LoVo (cell line): Measurements from ENCODE around the gene HOXB5.

Experiments used
- DNase-seq: peaks from one replicate; pipeline ENCODE4 v3.0.0-alpha.2; 2016; ENCODE audit warnings: low spot score

HOXB5 gene

DNA sequence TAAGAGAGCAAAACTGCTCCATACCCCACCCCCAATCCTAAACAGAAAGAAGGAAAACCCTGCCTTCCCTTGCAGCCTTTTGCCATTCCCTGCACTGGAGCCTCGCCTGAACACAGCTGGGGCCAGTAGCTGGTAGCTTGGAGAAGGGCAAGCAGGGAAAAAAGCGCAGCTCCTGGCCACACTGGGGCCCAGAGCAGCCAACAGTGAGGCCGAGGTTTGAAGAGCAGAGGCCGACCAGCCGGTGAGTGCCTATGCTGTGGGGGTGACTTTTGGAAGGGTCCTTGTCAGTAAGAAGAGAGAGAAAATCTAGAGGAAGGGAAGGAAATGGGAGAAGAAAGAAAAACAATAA lies 35.8 kb upstream of the HOXB5 start:
- DNase-seq = no peak

DNA sequence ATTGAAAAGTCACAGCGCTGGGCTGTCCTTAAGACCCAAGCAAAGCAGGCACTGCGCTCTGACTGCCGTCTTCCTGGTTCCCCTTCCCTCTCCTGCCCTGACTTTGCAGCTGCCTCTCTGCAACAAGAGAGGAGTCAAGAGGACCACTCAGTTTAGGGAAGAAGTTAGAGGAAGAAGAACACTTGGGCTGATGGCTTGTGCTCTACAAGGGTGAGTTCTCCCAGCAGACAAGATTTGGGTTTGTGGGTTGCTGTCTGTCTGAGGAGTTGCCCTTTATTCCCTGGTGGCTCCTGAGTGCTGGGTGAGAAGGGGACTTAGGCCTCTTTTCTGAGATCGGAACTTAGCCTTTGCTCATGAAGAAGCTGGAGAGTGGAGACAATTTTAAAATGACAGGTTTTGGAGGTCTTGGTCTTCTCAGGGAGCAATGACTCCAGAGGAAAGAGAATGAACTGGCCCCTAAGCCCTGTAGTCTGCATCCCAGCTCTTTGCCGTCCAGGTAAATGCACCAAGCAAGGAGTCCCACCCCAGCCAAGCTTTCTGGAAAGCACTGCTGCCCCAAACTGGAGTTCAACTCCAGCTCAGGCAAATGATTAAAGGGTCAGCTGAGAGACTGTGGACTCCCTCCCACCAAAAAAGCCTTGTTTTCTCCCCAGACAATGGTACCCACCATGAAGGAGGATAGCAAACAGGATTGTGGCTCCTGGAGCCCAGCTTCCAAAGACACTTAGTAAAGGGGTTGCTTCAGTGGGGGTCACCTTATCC lies 35.3 kb upstream of the HOXB5 start:
- no peak for DNase-seq

DNA sequence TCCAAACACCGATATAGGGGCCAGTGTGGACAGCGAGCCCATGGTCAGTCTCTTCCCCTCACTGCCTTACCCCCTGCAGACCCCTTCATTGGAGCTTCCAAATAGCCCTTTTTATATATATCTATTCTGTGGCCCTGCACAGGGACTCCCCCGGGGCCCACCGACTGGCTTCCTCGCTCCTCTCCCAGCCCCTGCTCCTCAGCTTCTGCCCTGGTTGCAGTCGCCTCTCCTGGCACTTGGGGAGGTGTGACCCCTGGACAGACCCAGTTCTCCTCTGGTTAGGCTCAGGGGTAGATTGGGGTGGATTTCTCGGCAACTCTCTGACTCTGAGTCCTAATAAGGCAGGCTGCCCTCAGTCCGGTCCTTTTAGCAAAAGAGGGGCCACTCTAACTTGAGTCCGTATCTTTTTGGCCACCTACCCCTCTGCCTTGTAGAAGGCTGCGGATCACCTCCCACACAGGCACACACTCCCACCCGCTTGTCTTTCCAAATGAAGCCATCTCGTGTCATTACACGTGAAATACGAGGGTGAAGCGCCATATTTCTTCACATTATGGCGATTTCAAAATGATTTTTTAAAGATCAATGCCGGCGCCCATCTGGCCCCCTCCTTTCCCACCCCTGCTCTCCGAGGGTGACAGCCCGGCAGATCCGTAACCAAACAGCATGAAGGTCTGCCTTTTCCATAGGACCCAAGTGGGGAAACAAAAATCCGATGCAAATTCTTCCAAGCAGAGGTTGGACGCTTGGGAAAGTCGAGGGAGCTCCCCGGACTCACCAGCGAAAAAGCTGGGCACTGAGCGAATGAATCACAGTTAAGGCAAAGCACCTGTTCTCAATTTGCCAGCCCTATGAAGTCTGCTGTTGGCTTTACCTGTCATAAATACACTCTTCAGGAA lies 34.3 kb upstream of the HOXB5 start:
- DNase-seq = no peak

DNA sequence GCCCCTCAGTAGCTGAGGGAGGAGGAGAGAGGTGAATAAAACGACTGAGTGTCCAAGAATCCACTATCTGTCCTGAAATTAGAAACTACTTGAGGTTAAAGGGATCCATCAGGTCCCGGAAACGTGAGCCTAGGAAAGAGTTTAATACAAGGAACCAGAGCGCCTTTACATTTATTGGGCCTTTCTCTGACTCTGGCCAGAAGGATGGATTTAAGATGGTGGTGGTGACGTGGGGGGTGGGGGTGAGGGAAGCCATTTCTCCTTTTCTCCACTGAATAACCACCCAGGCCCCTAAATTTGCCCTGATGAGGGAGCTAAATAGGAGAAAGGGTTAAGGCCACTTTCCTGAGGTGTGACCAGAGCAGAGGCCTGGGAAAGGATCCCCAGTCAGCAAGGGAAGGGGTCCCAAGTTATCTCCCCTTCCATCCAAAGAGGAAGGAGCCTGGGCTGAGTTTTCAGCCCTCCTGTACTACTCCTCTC lies 33.6 kb upstream of the HOXB5 start:
- DNase-seq = no peak

DNA sequence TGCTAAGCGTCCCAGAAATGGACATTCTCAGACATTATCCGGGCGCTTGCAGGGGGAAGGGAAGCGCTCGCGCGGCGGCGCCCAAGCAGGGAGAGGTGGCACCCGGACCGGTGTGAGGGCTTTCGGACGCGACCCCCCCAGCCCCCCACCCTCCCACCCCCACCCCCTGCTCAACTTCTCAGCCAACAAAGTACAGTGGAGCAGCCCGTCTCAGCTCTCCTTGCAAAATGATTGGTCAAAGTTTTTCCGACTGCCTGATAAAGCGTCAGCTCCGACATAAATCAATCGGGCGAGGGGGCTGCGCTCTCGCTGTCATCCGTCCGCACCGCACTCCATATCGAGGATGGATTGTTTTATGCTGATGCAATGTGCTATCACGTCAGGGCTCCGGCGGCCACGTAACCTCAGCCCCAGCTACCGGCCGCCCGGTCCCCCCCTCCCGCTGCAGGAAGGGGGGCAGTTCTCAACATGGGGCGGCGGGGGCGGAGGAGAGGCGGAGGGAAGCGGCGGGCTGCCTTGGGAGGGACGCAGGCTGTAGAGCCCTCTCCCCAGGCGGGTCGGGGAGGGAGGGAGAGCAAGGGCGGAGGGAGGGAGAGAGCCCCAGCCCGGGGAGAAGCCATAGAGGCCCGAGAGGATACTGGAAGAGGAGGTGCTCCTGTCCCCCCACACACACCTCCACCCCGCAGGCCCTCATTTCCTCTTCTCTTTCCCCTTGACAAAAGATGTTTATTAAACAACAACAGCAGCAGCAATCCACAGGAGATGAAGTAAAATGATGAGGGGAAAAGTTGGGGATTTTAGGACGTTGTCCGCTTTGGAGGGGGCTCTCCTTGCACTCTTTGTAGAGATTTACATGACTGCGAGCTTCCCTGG lies 32.9 kb upstream of the HOXB5 start, which contains the start of gene HOXB9:
Gene HOXB9, minus strand, starts transcription at position 114 of the 873 bp plus-strand sequence. Its CDS starts 89 bp downstream, at position 25.
- peak; percentile 84 for DNase-seq

DNA sequence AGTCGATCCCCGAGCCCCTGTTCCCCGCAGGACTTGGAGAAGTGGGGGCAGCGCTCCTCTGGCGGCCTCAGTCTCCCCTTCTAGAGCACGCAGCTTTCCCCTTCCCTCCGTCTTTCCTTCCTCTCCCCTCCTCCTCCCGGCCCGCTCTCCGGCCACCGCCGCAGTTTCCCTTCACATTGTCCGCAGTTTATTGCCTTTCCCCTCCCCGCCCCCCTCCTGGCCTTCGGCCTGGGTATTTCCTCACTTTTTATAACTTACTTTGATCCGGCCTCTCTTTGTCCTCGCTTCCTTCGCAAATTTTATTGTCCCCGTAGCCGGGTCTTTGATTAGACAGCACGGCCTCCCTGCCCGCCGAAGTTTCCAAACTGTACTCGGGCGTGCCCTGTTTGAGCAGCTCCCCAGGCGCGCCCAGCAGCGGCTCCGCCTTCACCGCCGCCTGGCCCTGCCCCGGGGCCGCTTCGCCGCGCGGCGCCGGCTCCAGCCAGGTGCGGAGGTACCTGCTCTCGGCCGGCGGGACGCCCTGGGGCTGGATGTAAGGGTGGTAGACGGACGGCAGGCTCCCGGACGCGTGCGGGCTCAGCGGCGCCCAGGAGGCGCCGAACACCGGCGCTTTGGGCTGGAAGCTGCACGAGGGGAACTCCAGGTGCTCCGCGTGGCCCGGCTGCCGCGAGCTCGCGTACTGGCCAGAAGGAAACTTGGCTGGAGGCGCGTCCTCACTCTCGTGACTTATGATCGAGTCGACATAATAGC lies 32.1 kb upstream of the HOXB5 start:
- DNase-seq = peak; percentile 70

DNA sequence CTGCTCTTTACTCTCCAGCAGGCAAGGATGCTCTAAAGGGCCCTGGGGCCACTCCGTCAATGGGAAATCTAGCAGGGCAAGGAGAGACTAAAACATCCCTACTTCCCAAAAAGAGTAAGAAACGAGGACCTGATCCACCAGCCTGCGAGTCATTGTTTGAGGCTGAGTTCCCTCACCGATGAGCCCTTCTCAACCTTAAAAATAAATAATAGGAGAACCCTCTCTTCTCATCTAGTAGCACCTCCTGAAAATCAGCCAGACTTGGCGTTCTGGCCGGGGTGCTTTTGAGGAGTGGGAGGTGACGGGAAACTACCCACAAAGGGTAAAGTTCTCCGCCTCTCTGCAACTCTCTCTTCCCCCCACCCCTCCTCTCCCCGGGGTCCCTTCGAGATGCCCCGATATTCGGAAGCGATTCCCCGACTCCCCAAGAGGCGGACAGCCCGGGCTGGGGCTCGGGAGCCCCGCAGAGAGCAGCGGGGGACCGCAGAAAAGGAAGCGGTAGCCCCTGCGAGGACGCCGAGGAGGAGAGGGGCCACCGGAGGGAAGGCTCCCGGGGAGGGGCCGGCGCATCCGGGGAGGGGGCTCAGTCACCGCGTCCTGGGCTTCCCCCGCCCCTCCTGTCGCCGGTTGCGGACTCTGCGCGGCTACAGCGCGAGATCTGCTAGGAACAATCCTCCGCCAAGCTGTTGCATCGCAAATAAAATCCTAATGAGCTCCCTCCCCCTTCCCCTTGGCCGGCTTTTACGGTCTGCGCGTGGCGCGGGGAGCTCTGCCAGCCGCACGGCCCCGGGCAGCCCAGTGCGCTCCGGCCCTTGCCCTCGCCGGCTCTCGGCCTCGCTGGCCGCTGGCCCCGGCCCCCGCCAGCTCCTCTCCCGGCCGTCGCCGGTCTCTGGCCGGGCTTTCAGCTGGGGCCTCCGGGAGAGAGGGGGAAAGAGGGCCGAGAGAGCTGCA lies 31.2 kb upstream of the HOXB5 start:
- no peak for DNase-seq

DNA sequence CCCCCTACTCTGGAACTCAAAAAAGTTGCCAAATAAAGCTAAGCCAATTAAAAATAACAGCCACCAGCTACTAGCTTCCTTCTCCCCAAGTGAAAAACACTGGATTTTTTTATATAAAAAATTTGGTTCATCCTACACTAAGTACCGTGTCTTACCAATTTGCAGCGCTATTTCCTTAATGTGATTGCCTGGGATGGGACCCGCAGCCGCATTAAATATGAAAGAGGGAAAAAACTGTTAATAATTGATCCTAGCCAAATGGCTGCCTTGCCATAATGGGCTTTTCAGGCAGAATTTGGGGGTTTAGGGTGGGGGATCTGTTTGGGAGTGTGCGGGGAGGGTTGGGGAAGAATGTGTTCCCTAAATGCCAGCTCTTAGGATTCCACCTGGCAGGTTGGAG lies 30.5 kb upstream of the HOXB5 start:
- no peak for DNase-seq

DNA sequence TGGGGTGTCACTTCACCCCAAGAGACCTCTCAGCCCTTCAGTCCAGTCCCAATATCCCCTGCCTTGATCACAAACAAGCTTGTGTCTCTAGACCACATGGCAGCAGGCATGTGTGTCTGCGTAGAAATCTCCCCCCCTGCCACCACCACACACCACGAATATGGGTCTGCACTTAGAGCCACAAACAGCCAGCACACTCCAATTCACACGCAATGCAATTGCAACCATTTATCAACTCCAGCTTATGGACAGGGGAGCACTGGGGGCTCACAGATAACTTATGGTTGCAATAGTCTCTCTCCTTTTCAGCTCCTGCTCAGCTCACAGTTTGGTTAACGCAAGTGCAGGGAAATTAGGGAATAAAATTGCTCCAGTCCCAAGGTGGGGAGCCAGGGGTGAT lies 30.0 kb upstream of the HOXB5 start:
- DNase-seq = no peak

DNA sequence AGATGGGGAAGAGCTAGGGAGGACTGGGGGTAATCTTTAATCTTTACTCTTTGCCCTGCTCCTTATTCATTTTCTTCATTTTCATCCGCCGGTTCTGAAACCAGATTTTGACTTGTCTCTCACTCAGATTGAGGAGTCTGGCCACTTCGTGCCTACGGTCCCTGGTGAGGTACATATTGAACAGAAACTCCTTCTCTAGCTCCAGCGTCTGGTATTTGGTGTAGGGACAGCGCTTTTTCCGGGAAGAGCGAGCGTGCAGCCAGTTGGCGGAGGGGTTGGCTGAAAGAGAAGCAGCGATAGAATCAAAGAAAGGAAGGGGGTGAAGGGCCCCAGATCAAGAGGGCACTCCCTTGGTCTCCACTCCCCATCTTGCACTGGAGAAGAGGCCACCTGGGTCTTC lies 29.3 kb upstream of the HOXB5 start:
- DNase-seq = no peak

DNA sequence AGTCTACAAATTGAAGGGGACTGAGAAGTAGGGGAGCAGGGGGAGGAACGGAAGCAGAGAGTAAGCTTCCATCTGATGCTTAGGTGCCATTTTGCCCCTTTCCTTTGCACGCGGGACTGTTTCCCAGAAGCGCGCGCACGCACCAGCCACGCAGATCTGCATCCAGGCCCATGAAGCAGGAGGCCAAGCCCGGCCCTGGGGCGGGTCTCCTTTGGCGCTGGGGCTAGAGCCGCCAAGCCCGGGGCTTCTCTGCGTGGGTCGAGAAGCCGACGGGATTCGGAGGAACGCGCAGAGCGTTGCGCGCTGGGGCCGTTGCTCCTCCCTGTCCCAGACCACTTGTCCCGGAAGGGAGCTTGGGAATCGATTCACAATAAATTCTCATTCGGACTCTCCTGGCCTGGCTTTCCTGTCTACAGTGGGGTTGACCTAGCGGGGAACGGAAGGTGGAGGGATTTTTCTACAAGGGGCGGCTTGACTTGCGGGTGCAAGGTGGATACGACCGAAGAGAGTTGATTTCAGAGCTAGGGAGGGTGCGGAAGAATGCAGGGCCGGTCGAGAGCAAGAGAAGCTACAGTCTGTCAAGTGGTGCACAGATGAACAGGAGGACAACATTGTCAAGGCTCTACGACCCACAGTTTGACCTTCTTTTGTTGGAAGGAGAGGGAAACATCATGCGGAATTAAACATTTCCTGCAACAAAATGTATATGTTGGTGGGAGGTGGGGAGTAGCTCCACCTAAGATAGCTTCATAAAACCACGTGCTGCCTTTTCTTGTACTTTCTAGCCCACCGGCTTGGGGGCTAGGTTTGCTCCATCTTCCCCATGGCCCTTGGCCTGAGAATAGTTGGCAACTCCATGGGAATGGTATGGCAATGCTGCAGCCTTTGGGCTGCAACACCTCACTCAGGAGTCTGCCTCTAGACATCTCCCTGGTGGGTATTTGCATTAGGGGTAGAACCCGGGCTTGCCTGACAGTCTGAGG lies 28.1 kb upstream of the HOXB5 start:
- no peak for DNase-seq

DNA sequence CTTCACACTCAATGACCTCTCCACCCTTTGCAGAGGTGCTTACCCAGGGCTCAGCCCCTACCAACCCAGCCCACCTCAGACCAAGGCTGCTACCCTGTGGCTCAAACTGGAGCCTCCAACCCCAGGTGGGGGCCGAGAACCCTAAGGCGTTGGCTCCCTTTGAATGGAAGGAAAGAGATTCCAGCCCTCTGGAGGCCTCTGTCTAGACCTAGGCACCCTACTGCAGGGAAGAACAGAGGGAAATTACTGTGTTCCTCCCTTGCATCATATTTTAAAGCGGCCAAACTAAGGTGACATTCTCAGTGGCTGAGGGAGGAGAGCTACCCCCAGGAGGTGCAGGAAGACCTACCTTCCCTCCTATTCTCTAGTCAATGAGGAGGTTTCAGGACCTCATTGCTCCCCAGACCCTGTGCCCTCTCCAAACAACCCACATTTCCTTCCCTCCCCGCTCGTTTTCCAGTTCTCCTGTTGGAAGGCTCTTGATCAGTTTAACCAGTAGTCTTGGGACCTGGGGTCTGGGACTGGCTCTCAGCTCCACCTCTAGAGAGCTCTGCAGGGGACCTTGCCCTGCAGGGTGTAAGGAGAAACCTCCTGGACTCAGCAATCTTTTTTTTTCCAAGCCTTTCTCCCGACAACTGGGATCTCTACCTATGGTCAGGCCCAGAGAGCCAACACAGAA lies 27.0 kb upstream of the HOXB5 start:
- no peak for DNase-seq

DNA sequence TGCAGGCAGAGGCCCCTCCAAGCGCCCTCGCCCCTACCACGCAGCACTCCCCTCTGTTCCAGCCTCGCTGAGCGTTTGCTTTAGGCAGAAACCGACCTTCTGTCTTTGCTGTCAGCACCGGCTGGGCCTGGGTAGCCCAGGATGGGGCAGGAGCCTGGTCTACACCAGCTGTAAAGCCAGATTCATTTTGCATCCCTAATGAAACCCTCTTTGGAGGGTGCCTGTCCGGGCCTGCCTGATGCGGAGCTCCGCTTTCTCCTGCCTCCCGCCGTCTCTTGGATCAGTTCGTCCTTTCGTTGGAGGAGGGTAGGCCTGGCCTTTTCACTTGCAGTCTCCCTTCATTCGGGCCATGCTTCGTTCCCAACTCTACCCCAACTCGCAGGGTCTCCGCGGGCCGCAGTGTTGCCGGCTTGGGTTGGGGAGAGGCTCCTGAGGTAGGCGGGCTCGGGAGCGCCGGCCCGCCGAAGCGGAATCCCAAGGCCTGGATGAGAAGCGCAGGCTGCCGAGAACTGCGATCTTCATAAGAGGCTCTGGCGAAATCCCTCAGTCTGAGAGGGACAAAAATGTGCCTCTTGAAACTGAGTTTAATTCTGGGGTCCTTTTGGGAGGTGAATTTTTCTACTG lies 26.4 kb upstream of the HOXB5 start:
- DNase-seq = no peak

DNA sequence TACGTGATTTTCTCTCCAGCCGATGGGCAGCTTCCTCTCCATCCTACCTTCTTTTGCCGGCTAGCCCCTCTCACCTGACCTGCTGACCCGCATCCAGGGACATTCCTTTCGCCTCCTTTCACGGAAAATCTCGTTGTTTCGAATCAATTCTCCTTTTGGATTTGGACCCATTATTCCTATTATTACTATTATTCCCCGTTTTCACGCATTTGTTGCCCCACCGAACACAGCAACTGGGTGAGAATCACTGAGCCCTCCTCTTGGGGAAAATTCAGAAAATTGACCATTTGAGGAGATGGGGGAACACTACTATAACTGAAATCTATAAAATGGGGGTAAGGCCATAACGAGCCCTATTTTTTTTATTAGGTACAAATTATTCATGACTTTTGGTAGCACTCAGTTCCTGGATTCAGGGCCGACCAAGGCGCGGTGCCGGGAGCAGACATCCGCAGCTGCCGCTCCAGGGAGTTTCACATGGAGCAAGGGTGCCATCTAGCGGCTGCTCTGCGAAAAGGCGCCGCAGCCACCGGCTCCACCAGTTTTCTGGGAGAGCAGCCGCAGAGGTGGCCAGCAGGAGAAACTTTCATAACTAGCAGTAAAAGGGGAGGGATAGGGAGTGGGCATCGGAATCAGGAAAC lies 24.8 kb upstream of the HOXB5 start:
- peak; percentile 93 for DNase-seq

DNA sequence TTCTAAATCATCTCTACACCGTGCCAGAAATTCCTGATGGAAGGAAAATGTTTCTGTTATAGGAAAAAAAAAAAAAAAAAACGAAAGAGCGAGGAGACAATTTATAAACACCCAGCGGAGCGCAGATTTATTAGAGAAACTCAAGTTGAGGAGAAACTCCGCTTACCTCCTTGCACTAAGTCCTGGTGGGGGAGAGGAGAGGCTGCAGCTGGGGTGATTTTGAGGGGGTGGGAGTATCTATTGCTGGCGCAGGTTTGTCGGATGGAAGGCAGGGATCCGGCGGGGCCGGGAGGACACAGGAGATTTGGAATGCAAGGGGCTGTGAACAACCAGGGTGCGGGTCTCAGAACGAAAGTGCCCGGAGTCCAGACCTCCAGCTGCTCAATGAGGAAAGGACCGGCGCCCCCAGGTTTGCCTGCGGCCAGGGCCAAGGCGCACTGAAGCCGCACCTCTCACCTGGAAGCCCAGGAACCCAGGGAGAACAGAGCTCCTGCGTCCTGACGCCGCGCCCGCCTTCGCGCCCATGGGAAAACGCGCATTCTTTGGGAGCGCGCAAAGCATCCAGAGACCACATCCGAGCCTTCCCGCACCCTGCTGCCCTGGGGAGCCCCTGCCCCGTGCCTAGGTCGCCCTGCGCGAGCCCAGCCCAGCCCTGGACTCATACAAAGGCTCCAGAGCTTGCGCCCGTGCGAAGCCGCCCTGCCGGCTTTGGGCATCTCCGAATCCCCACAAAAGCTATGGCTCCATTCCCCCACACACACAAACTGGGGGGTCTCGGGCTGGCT lies 24.1 kb upstream of the HOXB5 start:
- no peak for DNase-seq

DNA sequence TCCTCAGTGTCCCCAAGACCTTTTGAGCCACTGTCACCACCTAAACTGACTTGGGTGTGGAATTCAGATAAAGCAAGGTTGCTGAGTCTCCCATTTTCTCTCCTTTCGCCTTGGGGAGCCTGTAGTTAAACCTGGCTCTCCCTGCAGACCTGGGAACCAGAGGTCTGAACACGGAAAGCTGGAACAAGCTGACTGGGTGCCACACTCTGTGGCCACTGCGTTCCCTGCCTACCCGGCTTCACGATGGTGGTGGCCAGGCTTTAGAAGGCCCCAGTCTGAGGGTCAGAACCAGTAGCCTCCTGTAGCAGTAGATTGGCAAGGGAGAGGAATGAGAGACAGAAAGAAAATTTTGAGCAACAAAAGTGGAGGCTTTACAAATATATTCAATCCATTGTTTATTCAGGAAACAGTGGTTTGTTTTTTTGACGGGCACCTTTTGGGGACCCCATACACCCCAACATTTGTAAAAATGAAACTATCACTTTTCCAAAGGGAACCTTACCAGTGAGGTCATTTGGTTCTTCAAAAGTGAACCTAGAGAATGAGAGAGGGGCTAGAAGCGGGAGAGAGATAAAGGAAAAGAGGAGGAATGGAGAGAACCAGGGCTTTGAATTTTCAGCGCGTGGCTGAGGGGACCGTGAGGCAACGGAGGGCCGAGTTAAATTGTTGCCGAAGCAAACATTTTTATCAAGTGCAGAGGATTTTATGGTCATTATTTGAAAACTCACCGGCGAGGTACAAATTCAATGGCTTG lies 23.3 kb upstream of the HOXB5 start:
- no peak for DNase-seq
